ENCODE data around the gene NME8. TPM values are rescaled to one million over a fixed set of nuclear protein-coding genes. Genes with fewer than 3 reads are reported as not detected.

The NME8 gene
- total RNA-seq, 1 donor, result 1.7 TPM

GRCh38 chr7:37943905-37944736, 95.7 kb downstream of the NME8 start:
- no peak overlapping the region for H3K4me3 ChIP-seq (ENCODE audit: low read length)
- no peaks in the 10 kb centered on the region for H3K4me1 ChIP-seq (ENCODE audit: insufficient read depth, low read length)
- H3K9me3 ChIP-seq (ENCODE audit: low read depth, low read length), result no peaks in the 10 kb centered on the region
- no peaks in the 10 kb centered on the region for H3K27me3 ChIP-seq (ENCODE audit: insufficient read depth, low read length)

GRCh38 chr7:37944737-37945054, 96.3 kb downstream of the NME8 start:
- Histone ChIP-seq H3K4me3 (ENCODE audit: low read length) (no peak overlapping the region), H3K4me1 (ENCODE audit: insufficient read depth, low read length) (no peaks in the 10 kb centered on the region), H3K9me3 (ENCODE audit: low read depth, low read length) (no peaks in the 10 kb centered on the region), H3K27me3 (ENCODE audit: insufficient read depth, low read length) (no peaks in the 10 kb centered on the region)

DNA sequence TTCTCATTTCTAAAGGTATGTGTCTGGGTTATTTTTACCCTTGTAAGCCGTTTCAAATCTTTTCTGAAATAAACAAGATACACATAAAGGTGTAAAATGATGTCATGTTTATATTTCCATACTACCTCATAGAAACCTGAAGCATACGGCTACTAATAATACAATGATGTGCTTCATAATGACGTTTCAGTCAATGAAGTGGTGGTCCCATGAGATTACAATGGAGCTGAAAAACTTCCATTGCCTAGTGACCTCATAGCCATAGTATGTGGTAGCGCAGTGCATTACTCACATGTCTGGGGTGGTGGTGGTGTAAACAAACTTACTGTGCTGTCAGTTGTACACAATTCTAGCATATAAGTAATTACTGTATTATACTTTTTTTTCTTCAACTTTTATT, 96.9 kb downstream of the NME8 start:
- Histone ChIP-seq H3K4me1 (ENCODE audit: insufficient read depth, low read length) (no peaks in the 10 kb centered on the region), H3K9me3 (ENCODE audit: low read depth, low read length) (no peaks in the 10 kb centered on the region), H3K4me3 (ENCODE audit: low read length) (no peak overlapping the region), H3K27me3 (ENCODE audit: insufficient read depth, low read length) (no peaks in the 10 kb centered on the region)

DNA sequence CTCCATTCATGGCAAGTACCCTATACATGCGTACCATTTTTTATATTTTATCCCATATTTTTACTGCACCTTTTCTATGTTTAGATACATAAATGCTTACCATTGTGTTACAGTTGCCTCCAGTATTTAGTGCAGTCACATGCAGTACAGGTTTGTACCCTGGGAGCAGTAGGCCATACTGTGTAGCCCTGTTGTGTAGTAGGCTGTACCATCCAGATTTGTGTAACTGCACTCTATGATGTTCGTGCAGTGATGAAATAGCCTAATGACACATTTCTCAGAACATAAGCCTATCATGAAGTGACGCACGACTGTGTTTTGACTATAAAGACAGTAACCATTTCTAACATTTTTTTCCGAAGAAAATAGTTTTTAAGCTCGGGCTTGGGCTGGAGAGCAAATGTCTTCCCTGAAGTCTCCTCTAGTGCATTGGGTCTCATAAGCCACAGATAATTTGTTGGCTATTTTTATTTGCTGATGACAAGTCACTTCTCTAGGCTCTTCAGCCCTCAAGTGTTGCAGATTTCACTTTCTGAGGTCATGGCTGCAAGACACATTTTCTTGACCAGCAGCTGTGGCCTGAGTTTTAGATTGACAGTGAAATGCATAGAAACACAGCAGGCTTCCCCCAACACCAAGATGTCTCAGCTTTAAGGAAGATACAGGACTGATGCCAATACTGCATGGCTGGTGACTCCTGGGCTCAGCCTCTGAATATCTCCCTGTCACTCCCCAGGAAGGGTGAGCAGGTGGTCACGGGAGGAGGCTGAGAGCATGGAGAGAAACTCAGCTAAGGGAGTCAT, 98.9 kb downstream of the NME8 start:
- H3K4me1 ChIP-seq (ENCODE audit: insufficient read depth, low read length), result peaks cover 5% of the 10 kb centered on the region
- no peak overlapping the region for H3K4me3 ChIP-seq (ENCODE audit: low read length)
- no peaks in the 10 kb centered on the region for H3K9me3 ChIP-seq (ENCODE audit: low read depth, low read length)
- H3K27me3 ChIP-seq (ENCODE audit: insufficient read depth, low read length), result no peaks in the 10 kb centered on the region

GRCh38 chr7:37947941-37948210, 99.5 kb downstream of the NME8 start:
- no peaks in the 10 kb centered on the region for H3K9me3 ChIP-seq (ENCODE audit: low read depth, low read length)
- H3K27me3 ChIP-seq (ENCODE audit: insufficient read depth, low read length), result no peaks in the 10 kb centered on the region
- peaks cover 5% of the 10 kb centered on the region for H3K4me1 ChIP-seq (ENCODE audit: insufficient read depth, low read length)
- H3K4me3 ChIP-seq (ENCODE audit: low read length), result no peak overlapping the region

Other genes with a start within 250 kb of the NME8 start
- 3.8 TPM for gene GPR141, start 164.8 kb upstream of the NME8 start, total RNA-seq
- gene SFRP4, start 68.2 kb downstream of the NME8 start, total RNA-seq, result not detected
- gene EPDR1, start 72.0 kb downstream of the NME8 start, total RNA-seq, result 0.42 TPM

All from mononuclear cell (primary cell).